ENCODE results near the gene CPEB1. TPM values are rescaled to one million over a fixed set of nuclear protein-coding genes. Genes with fewer than 3 reads are reported as not detected.

The CPEB1 gene
- polyA plus RNA-seq, 2 of the 4 experiments (the other 2 are of a cell fraction) = 2.7 to 7.0 TPM

GRCh38 chr15:82571722-82572222, 75.4 kb downstream of the CPEB1 start:
- no peak for TF ChIP-seq PHF8 (IDR thresholded peaks at IDR 0.05; ENCODE audit: borderline replicate concordance, low read depth)
- no peak for TF ChIP-seq ZC3H11A (IDR thresholded peaks at IDR 0.05)
- no peak for TF ChIP-seq TFCP2L1 (CRISPR knock-in tag; IDR thresholded peaks at IDR 0.05)
- TF ChIP-seq HOXA7 (CRISPR knock-in tag; IDR thresholded peaks at IDR 0.05) = no peak
- no peak for TF ChIP-seq HDAC2 (IDR thresholded peaks at IDR 0.05)
- no peak for TF ChIP-seq CHD4 (IDR thresholded peaks at IDR 0.05; ENCODE audit: borderline replicate concordance)
- TF ChIP-seq NPAS2 (CRISPR knock-in tag; IDR thresholded peaks at IDR 0.05; ENCODE audit: borderline replicate concordance) = no peak
- TF ChIP-seq NR3C1 (IDR thresholded peaks at IDR 0.05) = no peak
- ATAC-seq = peak in 1 of 2 experiments; percentile 11; a peak in 2 of 6 replicates
- Histone ChIP-seq H3K4me3 (no peak overlapping the region), H3K9me3 (no peaks in the 10 kb centered on the region), H3K4me2 (no peak overlapping the region), H3K27ac (no peak overlapping the region), H3K4me1 (peaks cover 7% of the 10 kb centered on the region; the same call in 2 of the 3 replicates)
- no peak for FAIRE-seq
- ChIA-PET CTCF (interaction anchor here (0.6 to 1.5 kb wide), 5 partner anchors 11 to 52 kb away, joined by 3 read pairs; partner anchors contain the start of gene RPS17), POLR2A (interaction anchor here (1.0 to 1.1 kb wide), 2 partner anchors 11 to 31 kb away, joined by 3 read pairs; partner anchors contain the start of gene RPS17)
- DNase-seq (ENCODE audit: low read depth in 1 of 2, low spot score in 1 of 2) = no peak
- 81% methylated on average over 17 of the region's 17 CpGs for WGBS (ENCODE audit: missing lambda C conversion rate)

- no peak for TF ChIP-seq CBX8 (IDR thresholded peaks at IDR 0.05)
- Histone ChIP-seq H3K9me3 (no peaks in the 10 kb centered on the region), H3K27ac (no peak overlapping the region), H3K4me2 (no peak overlapping the region), H3K4me1 (peaks cover 12% of the 10 kb centered on the region; the same call in 2 of the 3 replicates), H3K4me3 (no peak overlapping the region)
- no peak for ATAC-seq
- WGBS (ENCODE audit: missing lambda C conversion rate) = 55% methylated on average over 6 of the region's 7 CpGs
- ChIA-PET CTCF (interaction anchor here (1.5 kb wide), 1 partner anchor 31 kb away, joined by 3 read pairs; the partner anchor contains the start of gene RPS17), POLR2A (interaction anchor here (0.6 kb wide), 1 partner anchor 852 kb away, joined by 4 read pairs; no protein-coding TSS in a partner anchor)
- DNase-seq (ENCODE audit: low read depth in 1 of 2, low spot score in 1 of 2) = no peak
- FAIRE-seq = no peak
Measured at GRCh38 chr15:82570721-82571508, 76.2 kb downstream of the CPEB1 start.

GRCh38 chr15:82569834-82570233, 77.3 kb downstream of the CPEB1 start:
- FAIRE-seq (no peak), DNase-seq (ENCODE audit: low read depth in 1 of 2, low spot score in 1 of 2) (no peak), ATAC-seq (no peak)
- Histone ChIP-seq H3K4me2 (no peak overlapping the region), H3K9me3 (no peaks in the 10 kb centered on the region), H3K27ac (no peak overlapping the region), H3K4me1 (peaks cover 12% of the 10 kb centered on the region; the same call in 2 of the 3 replicates), H3K4me3 (no peak overlapping the region)
- no peak for TF ChIP-seq ELK1 (IDR thresholded peaks at IDR 0.05; ENCODE audit: low read depth, low read length)
- peak; percentile 94 for TF ChIP-seq MAFK (IDR thresholded peaks at IDR 0.05; ENCODE audit: partially characterized antibody)
- ChIA-PET POLR2A (no interaction called here), CTCF (interaction anchor here (2.6 kb wide), 1 partner anchor 30 kb away, joined by 8 read pairs; the partner anchor contains the start of gene RPS17)
- WGBS (ENCODE audit: missing lambda C conversion rate) = 77% methylated on average over 4 of the region's 4 CpGs

- FAIRE-seq (no peak), ATAC-seq (no peak), DNase-seq (ENCODE audit: low read depth in 1 of 2, low spot score in 1 of 2) (no peak)
- H3K27ac ChIP-seq = no peak overlapping the region
- H3K4me2 ChIP-seq = no peak overlapping the region
- ChIA-PET CTCF (interaction anchor here (2.6 kb wide), 1 partner anchor 29 kb away, joined by 8 read pairs; the partner anchor contains the start of gene RPS17), POLR2A (no interaction called here)
- H3K9me3 ChIP-seq = no peaks in the 10 kb centered on the region
- no peak overlapping the region for H3K4me3 ChIP-seq
- no peak for TF ChIP-seq MAZ (IDR thresholded peaks at IDR 0.05; ENCODE audit: borderline replicate concordance, low read depth, low read length)
- no peak for TF ChIP-seq ZSCAN20 (CRISPR knock-in tag; IDR thresholded peaks at IDR 0.05)
- no peak for TF ChIP-seq NFE2L2 (conservative IDR thresholded peaks at IDR 0.05; ENCODE audit: low read length)
- no peak for TF ChIP-seq TFCP2L1 (CRISPR knock-in tag; IDR thresholded peaks at IDR 0.05)
- TF ChIP-seq EHF (CRISPR knock-in tag; IDR thresholded peaks at IDR 0.05) = no peak
- TF ChIP-seq ZNF302 (CRISPR knock-in tag; IDR thresholded peaks at IDR 0.05) = no peak
- no peak for TF ChIP-seq FOXS1 (CRISPR knock-in tag; IDR thresholded peaks at IDR 0.05)
- TF ChIP-seq SREBF2 (IDR thresholded peaks at IDR 0.05) = no peak
- TF ChIP-seq HMGXB4 (CRISPR knock-in tag; IDR thresholded peaks at IDR 0.05; ENCODE audit: borderline replicate concordance) = no peak
- TF ChIP-seq ZC3H11A (IDR thresholded peaks at IDR 0.05) = no peak
- no peak for TF ChIP-seq CBX2 (IDR thresholded peaks at IDR 0.05; ENCODE audit: borderline replicate concordance, low read depth)
- TF ChIP-seq CEBPB (IDR thresholded peaks at IDR 0.05) = no peak
- no peak for TF ChIP-seq E2F6 (IDR thresholded peaks at IDR 0.05; ENCODE audit: borderline replicate concordance, low read depth)
- TF ChIP-seq KDM1A (IDR thresholded peaks at IDR 0.05; ENCODE audit: low read depth) = no peak
- peaks cover 12% of the 10 kb centered on the region; the same call in 2 of the 3 replicates for H3K4me1 ChIP-seq
- WGBS (ENCODE audit: missing lambda C conversion rate) = 81% methylated on average over 5 of the region's 5 CpGs
Measured at GRCh38 chr15:82568986-82569385, 78.2 kb downstream of the CPEB1 start.

All from A549 (cell line).